PC-3 (cell line): Measurements from ENCODE around the gene PRKACA. TPM values are rescaled to one million over a fixed set of nuclear protein-coding genes. Genes with fewer than 3 reads are reported as not detected.

Experiments used
- ATAC-seq: fragments of 200-7000 bp; cut with Tn5 transposase; 2 replicates; pipeline ENCODE4 v1.9.1; 2020; ENCODE audit warnings: mild to moderate bottlenecking, moderate library complexity
- BruUV-seq: library from RNA; stranded (reverse); fragments of 400-500 nt; replicated peaks from 2 replicates; lab custom pipeline; 2021; lab: Mats Ljungman, UMichigan
- CTCF ChIA-PET: fragments of 300-600 bp; sonication (Branson Sonifier 250); formaldehyde crosslinking; loops from one replicate; lab custom pipeline; 2022; ENCODE audit warnings: antibody characterized with exemption; lab: Charles Lee
- POLR2A ChIA-PET: fragments of 300-600 bp; sonication (Branson Sonifier 250); formaldehyde crosslinking; loops from one replicate; lab custom pipeline; 2022; ENCODE audit warnings: antibody characterized with exemption; ENCODE audit not compliant: unreplicated experiment; lab: Charles Lee
- DNase-seq: peaks from one replicate; pipeline ENCODE4 v3.0.0-alpha.2; 2015
- H2AFZ ChIP-seq: fragments of 300-600 bp; sonication (generic); 2 replicates; pipeline ENCODE4 v1.6.0; 2016; ENCODE audit warnings: antibody characterized with exemption, low read length
- H3F3A ChIP-seq: fragments of 300-600 bp; sonication (generic); one replicate; pipeline ENCODE4 v1.6.0; 2017; ENCODE audit warnings: antibody characterized with exemption, low read length, control low read depth, mild to moderate bottlenecking; ENCODE audit not compliant: unreplicated experiment
- H3K27ac ChIP-seq: fragments of 300-600 bp; sonication (generic); 2 replicates; pipeline ENCODE4 v1.5.1; 2016; ENCODE audit warnings: mild to moderate bottlenecking, low read length
- H3K27me3 ChIP-seq: fragments of 300-600 bp; sonication (generic); 2 replicates; pipeline ENCODE4 v1.6.1; 2016; ENCODE audit warnings: low read length, mixed read lengths
- H3K36me3 ChIP-seq: fragments of 300-600 bp; sonication (generic); 2 replicates; pipeline ENCODE4 v1.6.1; 2016; ENCODE audit warnings: low read depth, mixed run types, low read length, mixed read lengths
- H3K4me1 ChIP-seq: fragments of 300-600 bp; sonication (generic); 2 replicates; pipeline ENCODE4 v1.5.1; 2016; ENCODE audit warnings: low read length; ENCODE audit not compliant: insufficient read depth
- H3K4me2 ChIP-seq: fragments of 300-600 bp; sonication (generic); 2 replicates; pipeline ENCODE4 v1.6.0; 2016; ENCODE audit warnings: low read length
- H3K4me3 ChIP-seq: fragments of 300-600 bp; sonication (generic); 2 replicates; pipeline ENCODE4 v1.5.1; 2016; ENCODE audit warnings: mild to moderate bottlenecking, low read length, mixed read lengths
- H3K79me2 ChIP-seq: fragments of 300-600 bp; sonication (generic); 2 replicates; pipeline ENCODE4 v1.6.1; 2017; ENCODE audit warnings: low read length, mixed read lengths
- H3K9ac ChIP-seq: fragments of 300-600 bp; sonication (generic); 2 replicates; pipeline ENCODE4 v1.6.0; 2016; ENCODE audit warnings: mild to moderate bottlenecking, low read length
- H3K9me2 ChIP-seq: fragments of 300-600 bp; sonication (generic); replicated peaks from 2 replicates; pipeline ENCODE4 v1.6.1; 2016; ENCODE audit warnings: mixed run types, low read length, mixed read lengths
- H3K9me3 ChIP-seq: fragments of 300-600 bp; sonication (generic); 2 replicates; pipeline ENCODE4 v1.6.1; 2016; ENCODE audit warnings: low read length, mixed read lengths
- H4K20me1 ChIP-seq: fragments of 300-600 bp; sonication (generic); 2 replicates; pipeline ENCODE4 v1.6.1; 2016; ENCODE audit warnings: low read length, mixed read lengths
- CTCF ChIP-seq: fragments of 300-600 bp; sonication (generic); conservative IDR thresholded peaks from 2 replicates; pipeline ENCODE4 v1.5.1; 2017; ENCODE audit warnings: antibody characterized with exemption, low read depth, mild to moderate bottlenecking, low read length
- EZH2 ChIP-seq: fragments of 300-600 bp; sonication (generic); IDR thresholded peaks from one replicate; pipeline ENCODE4 v1.6.1; 2017; ENCODE audit warnings: antibody characterized with exemption, mild to moderate bottlenecking, low read length; ENCODE audit not compliant: unreplicated experiment
- EZH2phosphoT487 ChIP-seq: fragments of 300-600 bp; sonication (generic); IDR thresholded peaks from 2 replicates; pipeline ENCODE4 v1.6.1; 2018; ENCODE audit warnings: mild to moderate bottlenecking, antibody characterized with exemption, low read length, borderline replicate concordance
- intact Hi-C: fragments of 100-400 bp; cut with micrococcal nuclease; formaldehyde crosslinking; loops from 2 replicates; pipeline ENCODE4 v1.9.0; 2023
- total RNA-seq: library from RNA; depleted of rRNA; stranded (reverse); fragments of >200 nt; gene quantifications from 2 replicates; pipeline ENCODE4 v1.2.3, GENCODE V29; 2014

The PRKACA gene
- total RNA-seq, 1 experiment from 2014 or later, result 50.2 TPM

- no peak overlapping the region for H3K27ac ChIP-seq
- POLR2A ChIA-PET, result no interaction called here
- BruUV-seq, result no TSS peak
- no peak for TF ChIP-seq CTCF
- no peak for TF ChIP-seq EZH2phosphoT487
- TF ChIP-seq EZH2, result no peak
- CTCF ChIA-PET, result no interaction called here
- peaks cover 10% of the 10 kb centered on the region for H3K4me1 ChIP-seq
- H3K36me3 ChIP-seq, result no peaks in the 10 kb centered on the region
- H3K27me3 ChIP-seq, result no peaks in the 10 kb centered on the region
- H3K79me2 ChIP-seq, result peaks cover 34% of the 10 kb centered on the region
- no peak overlapping the region for H2AFZ ChIP-seq
- no peak for ATAC-seq
- no peak overlapping the region for H3K4me3 ChIP-seq
- no peaks in the 10 kb centered on the region for H3K9me2 ChIP-seq
- intact Hi-C loops, result no loop called here
- H3K9me3 ChIP-seq, result no peaks in the 10 kb centered on the region
- H4K20me1 ChIP-seq, result no peaks in the 10 kb centered on the region
- H3F3A ChIP-seq, result no peaks in the 10 kb centered on the region
- no peak for DNase-seq
- H3K9ac ChIP-seq, result no peak overlapping the region
- H3K4me2 ChIP-seq, result no peak overlapping the region
Observed at GRCh38 chr19:14112051-14112808, 5.3 kb downstream of the PRKACA start.

GRCh38 chr19:14111486-14111885, 6.1 kb downstream of the PRKACA start:
- CTCF ChIA-PET, result no interaction called here
- TF ChIP-seq EZH2phosphoT487 (no peak), CTCF (no peak), EZH2 (no peak)
- H2AFZ ChIP-seq, result no peak overlapping the region
- DNase-seq (no peak), ATAC-seq (no peak)
- no peaks in the 10 kb centered on the region for H4K20me1 ChIP-seq
- H3K4me3 ChIP-seq, result no peak overlapping the region
- peaks cover 27% of the 10 kb centered on the region for H3K79me2 ChIP-seq
- H3K9ac ChIP-seq, result no peak overlapping the region
- intact Hi-C loops, result no loop called here
- H3F3A ChIP-seq, result no peaks in the 10 kb centered on the region
- H3K9me3 ChIP-seq, result no peaks in the 10 kb centered on the region
- no peaks in the 10 kb centered on the region for H3K9me2 ChIP-seq
- no peaks in the 10 kb centered on the region for H3K27me3 ChIP-seq
- peaks cover 7% of the 10 kb centered on the region for H3K4me1 ChIP-seq
- no peak overlapping the region for H3K27ac ChIP-seq
- POLR2A ChIA-PET, result no interaction called here
- no TSS peak for BruUV-seq
- no peak overlapping the region for H3K4me2 ChIP-seq
- no peaks in the 10 kb centered on the region for H3K36me3 ChIP-seq

GRCh38 chr19:14110650-14111049, 6.9 kb downstream of the PRKACA start:
- ATAC-seq (no peak), DNase-seq (no peak)
- Histone ChIP-seq H3K4me3 (no peak overlapping the region), H3K4me2 (no peak overlapping the region), H3K9ac (no peak overlapping the region), H3F3A (no peaks in the 10 kb centered on the region), H3K79me2 (peaks cover 19% of the 10 kb centered on the region), H3K9me3 (no peaks in the 10 kb centered on the region), H3K27me3 (no peaks in the 10 kb centered on the region), H3K36me3 (peaks cover 2% of the 10 kb centered on the region; the same call in 1 of the 2 replicates), H4K20me1 (no peaks in the 10 kb centered on the region), H2AFZ (no peak overlapping the region), H3K9me2 (no peaks in the 10 kb centered on the region), H3K4me1 (no peaks in the 10 kb centered on the region; the same call in 1 of the 2 replicates), H3K27ac (no peak overlapping the region)
- ChIA-PET CTCF (no interaction called here), POLR2A (no interaction called here)
- intact Hi-C loops, result no loop called here
- BruUV-seq, result no TSS peak
- TF ChIP-seq EZH2 (no peak), EZH2phosphoT487 (no peak), CTCF (no peak)
